Ovary (tissue), 9 donors: ENCODE data around the gene TIAL1. TPM values are rescaled to one million over a fixed set of nuclear protein-coding genes. Genes with fewer than 3 reads are reported as not detected.

Experiments
- DNase-seq, 5 donors: peaks; one replicate each; pipeline ENCODE4 v3.0.0-alpha.2; 2019 to 2020
- H3K27ac ChIP-seq, 2 donors: fragments of 200-600 bp; one replicate each; pipeline versions ENCODE4 v1.5.1 to v1.8.0; 2019 to 2022
- H3K27me3 ChIP-seq: fragments of 200-600 bp; one replicate; pipeline ENCODE4 v1.8.0; 2022
- H3K36me3 ChIP-seq: fragments of 200-600 bp; sonication (generic); one replicate; pipeline ENCODE4 v1.5.1; 2019
- H3K4me1 ChIP-seq: one replicate; pipeline ENCODE4 v1.8.1; 2013; ENCODE audit warnings: mild to moderate bottlenecking, moderate library complexity; ENCODE audit not compliant: insufficient read depth
- H3K4me3 ChIP-seq: fragments of 200-600 bp; sonication (generic); one replicate; pipeline ENCODE4 v1.5.1; 2017
- H3K9me3 ChIP-seq, 2 donors: fragments of 200-600 bp in 1 of 2; sonication (generic) in 1 of 2; one replicate each; pipeline versions ENCODE4 v1.5.1 to v1.8.1; 2013 to 2019; ENCODE audit warnings: mild to moderate bottlenecking in 1 of 2, moderate library complexity in 1 of 2
- EP300 ChIP-seq: sonication (generic); formaldehyde crosslinking; IDR thresholded peaks from one replicate; pipeline ENCODE4 v1.6.1; 2017; ENCODE audit warnings: antibody characterized with exemption
- POLR2A ChIP-seq: fragments of 450-650 bp; IDR thresholded peaks from one replicate; pipeline ENCODE4 v1.6.1; 2017; ENCODE audit warnings: antibody characterized with exemption, mild to moderate bottlenecking, moderate library complexity
- WGBS, 3 donors: extraction: QIAGEN DNeasy Blood & Tissue Kit in 1 of 3; methylation state at CpG; one replicate each; pipeline versions ENCODE4 v1.1.5 to v1.1.7; 2013 to 2017; 5-methylcytosine and 5-hydroxymethylcytosine counted together
- intact Hi-C, 4 donors: fragments of 100-400 bp; cut with DNase I; formaldehyde crosslinking; loops; one replicate each; pipeline versions ENCODE4 v1.11.0 to v1.15.1; 2022 to 2023
- polyA plus RNA-seq, 2 donors: library from polyadenylated mRNA; stranded (reverse); fragments of 200-250 nt in 1 of 2; fragments of 350-450 nt in 1 of 2; fragmentation: Illumina TruSeq in 1 of 2; extraction: RNeasy Lipid Tissue Mini Kit (QIAGEN cat#74804) in 1 of 2; gene quantifications; one replicate each; pipeline ENCODE4 v1.2.3, GENCODE V29; 2013 to 2014
- total RNA-seq, 7 donors: library from RNA; depleted of rRNA in 2 of 7; stranded (reverse); fragments of >200 nt in 2 of 7; fragmentation: NEBNext Ultra II Directional in 3 of 7; extraction: Animal tissue kit (Norgen Biotek cat#: 25700) in 3 of 7; gene quantifications; one replicate each; pipeline versions ENCODE4 v1.1.0 to v1.2.4, GENCODE V29; 2016 to 2023
- TF ChIP-seq, protein P1 (sequence below), 3 donors: fragments of 450-650 bp in 2 of 3; fragments of 200-600 bp in 1 of 3; IDR thresholded peaks; one replicate each; pipeline versions ENCODE4 v1.5.1 to v1.8.0; 2016 to 2022; ENCODE audit warnings: antibody characterized with exemption in 3 of 3, mild to moderate bottlenecking in 1 of 3
- donor health status: DM: no; HTN: no; CAD: no; lungs with moderate emphysema.
- donor health status: DM: no; HTN: no; CAD: no.
- donor health status: Bipolar disorder and iron deficiency.
- donor health status: DM: yes; HTN: yes; CAD: no.
- donor health status: DM: no; HTN: no; CAD: no.
- donor health status: DM: yes; HTN: yes; CAD: no.

TIAL1 gene
- total and polyA plus RNA-seq, 9 donors: 48.2 to 113 (median 99.5) TPM

DNA sequence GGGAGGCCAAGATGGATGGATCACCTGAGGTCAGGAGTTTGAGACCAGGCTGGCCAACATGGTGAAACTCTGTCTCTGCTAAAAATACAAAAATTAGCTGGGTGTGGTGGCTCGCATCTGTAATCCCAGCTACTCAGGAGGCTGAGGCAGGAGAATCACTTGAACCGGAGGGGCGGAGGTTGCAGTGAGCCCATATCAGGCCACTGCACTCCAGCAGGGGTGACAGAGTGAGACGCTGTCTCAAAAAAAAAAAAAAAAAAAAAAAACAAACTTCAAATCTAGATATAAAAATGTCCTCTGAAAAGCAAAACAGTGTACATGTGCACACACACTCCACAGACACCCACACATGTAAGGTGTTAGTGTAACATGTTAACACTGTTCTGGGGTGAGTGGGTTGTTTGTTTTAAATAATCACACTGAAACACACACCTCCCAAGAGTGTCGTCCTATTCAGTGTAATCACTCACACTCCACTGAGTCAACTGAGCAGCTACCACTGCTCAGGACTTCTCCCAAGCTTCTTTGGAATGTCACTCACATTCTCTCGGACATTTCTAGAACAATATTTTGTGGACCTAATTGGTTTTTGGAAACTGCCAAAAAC is 41.5 kb downstream of the TIAL1 start:
- Histone ChIP-seq H3K4me1 (no peaks in the 10 kb centered on the region), H3K27me3 (no peaks in the 10 kb centered on the region), H3K27ac (no peak overlapping the region), H3K4me3 (no peak overlapping the region), H3K36me3 (no peaks in the 10 kb centered on the region), H3K9me3 (no peaks in the 10 kb centered on the region)
- DNase-seq: no peak
- WGBS, 3 donors: 84 to 91% (median 91%) methylated on average over 6 of the region's 6 CpGs
- intact Hi-C loops: no loop called here
- TF ChIP-seq EP300: no peak

DNA sequence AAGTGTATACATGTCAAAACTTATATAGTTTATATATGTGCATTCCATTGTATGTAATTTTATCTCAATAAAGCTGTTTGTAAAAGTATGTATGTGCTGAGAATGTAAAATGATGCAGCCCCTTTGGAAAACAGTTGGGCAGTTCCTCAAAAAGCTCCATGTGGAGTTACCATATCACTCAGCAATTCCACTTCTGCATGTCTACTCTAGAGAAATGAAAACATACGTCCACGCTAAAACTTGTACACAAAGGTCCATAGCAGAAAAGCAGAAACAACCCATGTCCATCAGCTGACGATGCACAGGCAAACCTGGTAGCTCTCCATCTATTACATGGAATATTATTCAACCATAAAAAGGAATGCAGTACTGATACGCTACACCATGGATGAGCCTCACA is 45.9 kb downstream of the TIAL1 start:
- H3K4me3 ChIP-seq: no peak overlapping the region
- WGBS, 3 donors: 75 to 94% (median 82%) methylated on average over 4 of the region's 4 CpGs
- DNase-seq: no peak
- no peaks in the 10 kb centered on the region for H3K27me3 ChIP-seq
- H3K36me3 ChIP-seq: no peaks in the 10 kb centered on the region
- H3K4me1 ChIP-seq: no peaks in the 10 kb centered on the region
- H3K9me3 ChIP-seq: no peaks in the 10 kb centered on the region
- intact Hi-C loops: no loop called here
- TF ChIP-seq EP300 (no peak), POLR2A (no peak)
- TF ChIP-seq, protein P1, sequence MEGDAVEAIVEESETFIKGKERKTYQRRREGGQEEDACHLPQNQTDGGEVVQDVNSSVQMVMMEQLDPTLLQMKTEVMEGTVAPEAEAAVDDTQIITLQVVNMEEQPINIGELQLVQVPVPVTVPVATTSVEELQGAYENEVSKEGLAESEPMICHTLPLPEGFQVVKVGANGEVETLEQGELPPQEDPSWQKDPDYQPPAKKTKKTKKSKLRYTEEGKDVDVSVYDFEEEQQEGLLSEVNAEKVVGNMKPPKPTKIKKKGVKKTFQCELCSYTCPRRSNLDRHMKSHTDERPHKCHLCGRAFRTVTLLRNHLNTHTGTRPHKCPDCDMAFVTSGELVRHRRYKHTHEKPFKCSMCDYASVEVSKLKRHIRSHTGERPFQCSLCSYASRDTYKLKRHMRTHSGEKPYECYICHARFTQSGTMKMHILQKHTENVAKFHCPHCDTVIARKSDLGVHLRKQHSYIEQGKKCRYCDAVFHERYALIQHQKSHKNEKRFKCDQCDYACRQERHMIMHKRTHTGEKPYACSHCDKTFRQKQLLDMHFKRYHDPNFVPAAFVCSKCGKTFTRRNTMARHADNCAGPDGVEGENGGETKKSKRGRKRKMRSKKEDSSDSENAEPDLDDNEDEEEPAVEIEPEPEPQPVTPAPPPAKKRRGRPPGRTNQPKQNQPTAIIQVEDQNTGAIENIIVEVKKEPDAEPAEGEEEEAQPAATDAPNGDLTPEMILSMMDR (IDR thresholded peaks at IDR 0.05): no peak
- no peak overlapping the region for H3K27ac ChIP-seq

DNA sequence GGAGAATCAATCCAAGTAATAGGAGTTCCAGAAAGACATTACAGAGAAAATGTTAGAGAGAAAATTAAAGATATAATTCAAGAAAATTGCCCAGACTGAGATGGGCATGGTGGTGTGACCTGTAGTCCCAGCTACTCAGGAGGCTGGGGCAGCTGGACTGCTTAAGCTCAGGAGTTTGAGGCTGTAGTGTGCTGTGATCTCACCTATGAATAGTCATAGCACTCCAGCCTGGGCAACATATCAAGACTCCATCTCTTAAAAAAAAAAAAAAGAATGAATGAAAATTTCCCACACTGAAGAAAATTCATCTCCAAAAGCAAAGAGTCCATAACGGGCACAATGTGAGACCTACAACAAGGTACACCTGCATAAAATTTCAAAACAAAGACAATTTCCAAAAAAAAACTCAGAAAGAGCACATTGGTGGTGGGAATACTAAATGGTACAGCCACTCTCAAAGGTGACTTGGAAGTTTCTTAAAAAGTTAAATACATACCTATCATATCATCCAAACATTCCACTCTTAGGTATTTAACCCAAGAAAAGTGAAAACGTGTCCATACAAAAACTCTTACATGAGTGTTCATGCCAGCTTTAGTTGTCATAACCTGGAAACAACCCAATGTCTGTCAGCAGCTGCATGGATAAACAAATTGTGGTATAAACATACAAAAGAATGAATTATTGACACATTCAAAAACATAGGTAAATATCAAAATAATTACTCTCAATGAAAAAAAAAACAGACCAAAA is 47.3 kb downstream of the TIAL1 start:
- H3K27ac ChIP-seq: no peak overlapping the region
- H3K27me3 ChIP-seq: no peaks in the 10 kb centered on the region
- intact Hi-C loops: no loop called here
- 48 to 56% (median 51%) methylated on average over 2 of the region's 2 CpGs for WGBS, 3 donors
- TF ChIP-seq POLR2A (no peak), EP300 (no peak)
- TF ChIP-seq, protein P1 (IDR thresholded peaks at IDR 0.05): no peak
- H3K4me3 ChIP-seq: no peak overlapping the region
- H3K36me3 ChIP-seq: no peaks in the 10 kb centered on the region
- no peaks in the 10 kb centered on the region for H3K9me3 ChIP-seq
- no peaks in the 10 kb centered on the region for H3K4me1 ChIP-seq
- DNase-seq: no peak

DNA sequence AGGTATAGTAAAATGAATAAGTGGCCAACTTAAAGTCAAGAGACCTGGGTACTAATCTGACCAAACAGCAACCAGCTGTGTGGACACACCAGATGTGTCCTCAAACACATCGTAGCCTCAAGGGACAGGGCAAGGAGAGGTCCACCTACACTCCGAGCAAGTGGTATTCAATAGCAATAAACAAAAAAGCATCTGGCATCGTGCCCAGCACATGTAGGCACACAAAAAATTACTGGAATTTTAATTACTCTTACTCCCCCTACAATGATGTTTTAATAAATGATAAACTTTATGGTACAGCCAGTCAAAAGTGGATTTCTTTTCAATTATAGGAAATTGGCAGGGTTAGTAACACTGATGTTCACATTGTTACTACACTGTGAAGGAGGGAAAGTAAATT is 50.8 kb downstream of the TIAL1 start:
- intact Hi-C loops: no loop called here
- no peak overlapping the region for H3K27ac ChIP-seq
- 6 to 28% (median 16%) methylated on average over 3 of the region's 3 CpGs for WGBS, 3 donors
- TF ChIP-seq EP300 (no peak), POLR2A (no peak)
- TF ChIP-seq, protein P1 (IDR thresholded peaks at IDR 0.05): no peak
- no peak overlapping the region for H3K4me3 ChIP-seq
- DNase-seq: no peak
- no peaks in the 10 kb centered on the region for H3K9me3 ChIP-seq
- H3K4me1 ChIP-seq: peaks cover 5% of the 10 kb centered on the region
- no peaks in the 10 kb centered on the region for H3K36me3 ChIP-seq
- H3K27me3 ChIP-seq: no peaks in the 10 kb centered on the region

DNA sequence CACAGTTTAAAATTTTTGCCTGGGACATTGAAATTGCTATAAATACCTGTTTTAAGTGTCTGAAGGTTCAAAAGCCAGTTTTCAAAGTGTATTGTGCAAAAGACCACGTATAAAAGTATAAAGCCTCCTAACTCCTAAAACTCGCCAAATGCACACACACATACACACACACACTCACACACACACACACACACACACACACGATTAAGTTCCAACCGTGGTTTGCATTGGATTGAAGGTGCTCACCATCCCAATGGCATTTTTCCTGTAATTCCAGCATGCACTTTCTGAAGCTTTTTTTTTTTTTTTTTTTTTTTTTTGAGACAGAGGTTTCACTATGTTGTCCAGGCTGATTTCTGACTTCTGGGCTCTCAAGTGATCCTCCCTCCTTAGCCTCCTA is 51.5 kb downstream of the TIAL1 start:
- no peak for TF ChIP-seq POLR2A
- TF ChIP-seq, protein P1 (IDR thresholded peaks at IDR 0.05): no peak
- TF ChIP-seq EP300: no peak
- H3K27me3 ChIP-seq: no peaks in the 10 kb centered on the region
- 48 to 70% (median 59%) methylated on average over 4 of the region's 4 CpGs for WGBS, 3 donors
- DNase-seq: no peak
- no peak overlapping the region for H3K27ac ChIP-seq
- no peaks in the 10 kb centered on the region for H3K36me3 ChIP-seq
- no peaks in the 10 kb centered on the region for H3K9me3 ChIP-seq
- peaks cover 5% of the 10 kb centered on the region for H3K4me1 ChIP-seq
- no peak overlapping the region for H3K4me3 ChIP-seq
- intact Hi-C loops: no loop called here
